Aorta (tissue), 5 donors: Measurements from ENCODE around the gene TP53I3. TPM values are rescaled to one million over a fixed set of nuclear protein-coding genes. Genes with fewer than 3 reads are reported as not detected.

Experiments used
- ATAC-seq: fragments of 200-7000 bp; cut with Tn5 transposase; one replicate; pipeline ENCODE4 v1.9.1; 2022; ENCODE audit warnings: moderate library complexity; ENCODE audit not compliant: low FRiP score
- DNase-seq, 2 donors: peaks; one replicate each; pipeline ENCODE4 v3.0.0-alpha.2; 2020
- H3K27ac ChIP-seq, 2 donors: one replicate each; pipeline ENCODE4 v1.5.1; 2013; ENCODE audit warnings: low read length in 2 of 2, mild to moderate bottlenecking in 2 of 2, moderate library complexity in 2 of 2, control low read depth in 1 of 2, inconsistent platforms in 1 of 2, low read depth in 1 of 2
- H3K27me3 ChIP-seq, 2 donors: one replicate each; pipeline ENCODE4 v1.6.1; 2013; ENCODE audit warnings: control low read depth in 1 of 2, low read length in 1 of 2, mild to moderate bottlenecking in 1 of 2, moderate library complexity in 1 of 2; ENCODE audit not compliant: insufficient read depth in 2 of 2, control insufficient read depth in 1 of 2
- H3K36me3 ChIP-seq, 2 donors: one replicate each; pipeline ENCODE4 v1.6.1; 2013; ENCODE audit warnings: control low read depth in 1 of 2, low read length in 1 of 2, mild to moderate bottlenecking in 1 of 2; ENCODE audit not compliant: insufficient read depth in 2 of 2, control insufficient read depth in 1 of 2
- H3K4me1 ChIP-seq, 2 donors: one replicate each; pipeline ENCODE4 v1.6.1; 2013; ENCODE audit warnings: low read length in 2 of 2, control low read depth in 1 of 2, mild to moderate bottlenecking in 1 of 2, moderate library complexity in 1 of 2; ENCODE audit not compliant: insufficient read depth in 2 of 2, control insufficient read depth in 1 of 2
- H3K4me3 ChIP-seq, 2 donors: one replicate each; pipeline ENCODE4 v1.5.1; 2013; ENCODE audit warnings: low read length in 2 of 2, control low read depth in 1 of 2, mild to moderate bottlenecking in 1 of 2
- H3K9me3 ChIP-seq: one replicate; pipeline ENCODE4 v1.6.1; 2013; ENCODE audit warnings: mild to moderate bottlenecking, low read length; ENCODE audit not compliant: control insufficient read depth
- WGBS, 2 donors: extraction: QIAGEN DNeasy Blood & Tissue Kit; methylation state at CpG; one replicate each; pipeline ENCODE4 v1.1.7; 2013; 5-methylcytosine and 5-hydroxymethylcytosine counted together
- intact Hi-C, 2 donors: fragments of 100-400 bp; cut with DNase I; formaldehyde crosslinking; loops; one replicate each; pipeline versions ENCODE4 v1.14.2 to v1.15.0; 2022
- polyA plus RNA-seq, 2 donors: library from polyadenylated mRNA; stranded (reverse); fragments of 200-250 nt; gene quantifications; one replicate each; pipeline ENCODE4 v1.2.3, GENCODE V29; 2013
- total RNA-seq, 2 donors: library from RNA; stranded (reverse); fragmentation: NEBNext Ultra II Directional; extraction: Animal tissue kit (Norgen Biotek cat#: 25700); gene quantifications; one replicate each; pipeline ENCODE4 v1.2.1, GENCODE V29; 2021
- donor health status: healthy with polysubstance abuse.
- donor health status: Bipolar disorder and iron deficiency.
- donor health status: DM: no; HTN: no; CAD: no.
- donor health status: DM: no; HTN: no; CAD: no.
- donor health status: DM: yes; HTN: yes; CAD: no.

Gene TP53I3
- total and polyA plus RNA-seq, 4 donors = 7.3 to 35.5 (median 25.6) TPM

GRCh38 chr2:24086241-24086640 is 1.6 kb upstream of the TP53I3 start:
- intact Hi-C loops = loop anchor here (10.0 kb wide), 1 partner anchor 261 kb away; no protein-coding TSS in a partner anchor
- no peak for DNase-seq
- ATAC-seq = no peak
- Histone ChIP-seq H3K36me3 (no peaks in the 10 kb centered on the region), H3K27ac (no peak overlapping the region), H3K9me3 (no peaks in the 10 kb centered on the region), H3K4me1 (no peaks in the 10 kb centered on the region), H3K27me3 (no peaks in the 10 kb centered on the region), H3K4me3 (no peak overlapping the region)
- 90 to 100% methylated on average over 1 of the region's 1 CpG for WGBS, 2 donors

GRCh38 chr2:24085200-24085489 is 511 bp upstream of the TP53I3 start:
- intact Hi-C loops = loop anchor here (2.0 to 10.0 kb wide), 2 partner anchors 38 to 260 kb away; partner anchors contain the start of gene WDCP (in 1 of the 2)
- Histone ChIP-seq H3K27ac (peak overlapping the region in 1 of 2 donors; percentile 38), H3K36me3 (no peaks in the 10 kb centered on the region), H3K9me3 (no peaks in the 10 kb centered on the region), H3K27me3 (no peaks in the 10 kb centered on the region), H3K4me1 (no peaks in the 10 kb centered on the region), H3K4me3 (peak overlapping the region; percentile 29 to 42)
- no peak for DNase-seq
- ATAC-seq = no peak
- WGBS, 2 donors = 1% methylated on average over 11 of the region's 11 CpGs

GRCh38 chr2:24083567-24084385 is 858 bp downstream of the TP53I3 start:
- no peaks in the 10 kb centered on the region for H3K36me3 ChIP-seq
- intact Hi-C loops = loop anchor here (2.0 to 10.0 kb wide), 3 partner anchors 37 to 259 kb away; partner anchors contain the start of genes ATAD2B (in 1 of the 2) and WDCP (in 1 of the 2)
- peak; percentile 70 for ATAC-seq

GRCh38 chr2:24082787-24083566 is 1.7 kb downstream of the TP53I3 start:
- Histone ChIP-seq H3K27me3 (no peaks in the 10 kb centered on the region), H3K27ac (peak overlapping the region; percentile 4 to 46), H3K4me1 (no peaks in the 10 kb centered on the region), H3K36me3 (no peaks in the 10 kb centered on the region), H3K4me3 (no peak overlapping the region), H3K9me3 (no peaks in the 10 kb centered on the region)
- DNase-seq = peak in 1 of 2 donors; percentile 44
- intact Hi-C loops = loop anchor here (5.0 to 10.0 kb wide), 2 partner anchors 156 to 258 kb away; partner anchors contain the start of gene ATAD2B (in 1 of the 2)
- no peak for ATAC-seq
- 84 to 86% methylated on average over 8 of the region's 8 CpGs for WGBS, 2 donors

More at GRCh38 chr2:24083567-24084385, 858 bp downstream of the TP53I3 start:
- peak overlapping the region; percentile 10 to 46 for H3K27ac ChIP-seq
- H3K9me3 ChIP-seq = no peaks in the 10 kb centered on the region
- DNase-seq = no peak
- H3K27me3 ChIP-seq = no peaks in the 10 kb centered on the region
- H3K4me3 ChIP-seq = peak overlapping the region; percentile 0 to 42
- WGBS, 2 donors = 6 to 8% methylated on average over 30 of the region's 30 CpGs
- no peaks in the 10 kb centered on the region for H3K4me1 ChIP-seq

- intact Hi-C loops = loop anchor here (5.0 to 10.0 kb wide), 2 partner anchors 153 to 256 kb away; partner anchors contain the start of gene ATAD2B (in 1 of the 2)
- DNase-seq = no peak
These were observed 3.9 kb downstream of the TP53I3 start for GRCh38 chr2:24080701-24081100.

GRCh38 chr2:24077879-24078278 is 6.8 kb downstream of the TP53I3 start:
- no peak overlapping the region for H3K4me3 ChIP-seq
- WGBS, 2 donors = 40 to 51% methylated on average over 2 of the region's 2 CpGs

More at GRCh38 chr2:24080701-24081100, 3.9 kb downstream of the TP53I3 start:
- no peak for ATAC-seq
- no peak overlapping the region for H3K27ac ChIP-seq
- no peaks in the 10 kb centered on the region for H3K4me1 ChIP-seq
- no peaks in the 10 kb centered on the region for H3K9me3 ChIP-seq
- WGBS, 2 donors = 66 to 67% methylated on average over 2 of the region's 2 CpGs
- no peak overlapping the region for H3K4me3 ChIP-seq
- H3K36me3 ChIP-seq = no peaks in the 10 kb centered on the region
- H3K27me3 ChIP-seq = no peaks in the 10 kb centered on the region

GRCh38 chr2:24077535-24077877 is 7.1 kb downstream of the TP53I3 start:
- H3K27me3 ChIP-seq = no peaks in the 10 kb centered on the region
- no peak for ATAC-seq
- H3K36me3 ChIP-seq = peaks cover 0 to 2% of the 10 kb centered on the region in 2 donors
- 1 to 2% methylated on average over 9 of the region's 9 CpGs for WGBS, 2 donors
- peak overlapping the region; percentile 20 to 90 for H3K27ac ChIP-seq
- H3K9me3 ChIP-seq = no peaks in the 10 kb centered on the region
- intact Hi-C loops = loop anchor here (2.0 to 5.0 kb wide), 2 partner anchors 27 to 150 kb away; partner anchors contain the start of gene ATAD2B (in 1 of the 2)
- no peaks in the 10 kb centered on the region for H3K4me1 ChIP-seq
- DNase-seq = no peak
- H3K4me3 ChIP-seq = peak overlapping the region in 1 of 2 donors; percentile 65

More at GRCh38 chr2:24077879-24078278, 6.8 kb downstream of the TP53I3 start:
- ATAC-seq (no peak), DNase-seq (no peak)
- Histone ChIP-seq H3K9me3 (no peaks in the 10 kb centered on the region), H3K27me3 (no peaks in the 10 kb centered on the region), H3K4me1 (no peaks in the 10 kb centered on the region), H3K36me3 (no peaks in the 10 kb centered on the region), H3K27ac (peak overlapping the region in 1 of 2 donors; percentile 90)
- intact Hi-C loops = loop anchor here (2.0 to 5.0 kb wide), 2 partner anchors 27 to 151 kb away; partner anchors contain the start of gene ATAD2B (in 1 of the 2)

GRCh38 chr2:24076849-24077534 is 7.6 kb downstream of the TP53I3 start:
- Histone ChIP-seq H3K9me3 (no peaks in the 10 kb centered on the region), H3K4me3 (peak overlapping the region; percentile 65 to 67), H3K27me3 (no peaks in the 10 kb centered on the region), H3K36me3 (peaks cover 0 to 2% of the 10 kb centered on the region in 2 donors), H3K27ac (peak overlapping the region; percentile 20 to 90), H3K4me1 (no peaks in the 10 kb centered on the region)
- DNase-seq = no peak
- peak; percentile 47 for ATAC-seq
- intact Hi-C loops = loop anchor here (2.0 to 5.0 kb wide), 2 partner anchors 26 to 150 kb away; partner anchors contain the start of gene ATAD2B (in 1 of the 2)
- WGBS, 2 donors = 1% methylated on average over 38 to 41 of the region's 41 CpGs
